Thyroid gland (tissue), 4 donors: Measurements from ENCODE around the gene RAD1.

ENCODE experiments used
- POLR2A ChIP-seq, 2 donors: fragments of 450-650 bp; IDR thresholded peaks; one replicate each; pipeline ENCODE4 v1.6.1; 2017; ENCODE audit warnings: antibody characterized with exemption in 2 of 2, mild to moderate bottlenecking in 2 of 2, moderate library complexity in 1 of 2
- TF ChIP-seq, protein P1 (sequence below), 6 experiments: fragments of 200-600 bp in 3 of 6; fragments of 450-650 bp in 3 of 6; sonication (generic) in 3 of 6; IDR thresholded peaks; one replicate each; pipeline ENCODE4 v1.5.1; 2016 to 2019; ENCODE audit warnings: antibody characterized with exemption in 6 of 6, mild to moderate bottlenecking in 2 of 6, inconsistent platforms in 1 of 6, moderate library complexity in 1 of 6

DNA sequence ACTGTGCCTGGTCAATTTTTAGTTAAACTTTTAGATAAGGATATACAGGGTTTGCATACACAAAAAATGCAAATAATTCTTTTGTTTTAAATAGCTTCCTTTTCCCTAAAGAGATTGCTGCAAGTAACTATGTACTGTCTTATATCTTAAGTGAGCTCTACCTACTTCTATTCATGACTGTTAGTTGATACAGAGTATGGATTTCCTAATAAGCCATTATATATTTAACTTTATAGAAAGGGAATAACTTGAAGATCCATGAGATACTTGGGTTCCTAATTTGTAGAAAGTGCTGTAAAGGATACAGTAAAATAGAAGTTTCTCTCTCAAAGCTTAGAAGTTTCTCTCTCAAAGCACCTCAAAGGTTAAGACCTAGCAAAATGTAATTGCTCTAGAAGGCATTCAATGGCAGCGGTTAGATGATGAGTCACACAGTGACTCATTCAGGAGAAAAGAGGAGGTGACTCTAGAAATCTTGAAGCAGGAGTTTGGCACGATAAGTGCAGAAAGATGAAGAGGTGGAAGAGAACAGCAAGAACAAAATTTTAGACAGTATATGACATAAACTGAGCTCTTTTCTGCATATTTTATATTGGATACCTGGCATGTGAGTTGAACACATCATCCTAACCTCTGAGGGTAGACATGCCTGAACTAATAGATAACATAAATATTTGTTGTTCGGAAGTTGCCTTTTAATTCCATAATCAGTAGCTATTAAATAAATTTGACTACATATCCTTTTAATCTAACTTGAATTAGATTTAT lies 8.6 kb upstream of the RAD1 start:
- TF ChIP-seq POLR2A (IDR thresholded peaks at IDR 0.05), result peak in 1 of 2 donors; percentile 16
- TF ChIP-seq, protein P1, sequence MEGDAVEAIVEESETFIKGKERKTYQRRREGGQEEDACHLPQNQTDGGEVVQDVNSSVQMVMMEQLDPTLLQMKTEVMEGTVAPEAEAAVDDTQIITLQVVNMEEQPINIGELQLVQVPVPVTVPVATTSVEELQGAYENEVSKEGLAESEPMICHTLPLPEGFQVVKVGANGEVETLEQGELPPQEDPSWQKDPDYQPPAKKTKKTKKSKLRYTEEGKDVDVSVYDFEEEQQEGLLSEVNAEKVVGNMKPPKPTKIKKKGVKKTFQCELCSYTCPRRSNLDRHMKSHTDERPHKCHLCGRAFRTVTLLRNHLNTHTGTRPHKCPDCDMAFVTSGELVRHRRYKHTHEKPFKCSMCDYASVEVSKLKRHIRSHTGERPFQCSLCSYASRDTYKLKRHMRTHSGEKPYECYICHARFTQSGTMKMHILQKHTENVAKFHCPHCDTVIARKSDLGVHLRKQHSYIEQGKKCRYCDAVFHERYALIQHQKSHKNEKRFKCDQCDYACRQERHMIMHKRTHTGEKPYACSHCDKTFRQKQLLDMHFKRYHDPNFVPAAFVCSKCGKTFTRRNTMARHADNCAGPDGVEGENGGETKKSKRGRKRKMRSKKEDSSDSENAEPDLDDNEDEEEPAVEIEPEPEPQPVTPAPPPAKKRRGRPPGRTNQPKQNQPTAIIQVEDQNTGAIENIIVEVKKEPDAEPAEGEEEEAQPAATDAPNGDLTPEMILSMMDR (IDR thresholded peaks at IDR 0.05), result no peak
